Naive thymus-derived CD4-positive, alpha-beta T cell (primary cell): ENCODE measurements around the gene GLT6D1. TPM values are rescaled to one million over a fixed set of nuclear protein-coding genes. Genes with fewer than 3 reads are reported as not detected.

Experiments used
- ATAC-seq: fragments of 150-1000 bp; cut with Tn5 transposase; 2 replicates; pipeline ENCODE4 v1.10.0; 2021; ENCODE audit warnings: mild to moderate bottlenecking, moderate library complexity
- CTCF ChIA-PET: fragments of 350-600 bp; sonication (Branson Sonifier 250); formaldehyde crosslinking; loops from one replicate; lab custom pipeline; 2021; ENCODE audit warnings: antibody characterized with exemption; lab: Charles Lee
- POLR2A ChIA-PET: fragments of 350-600 bp; sonication (Branson Sonifier 250); formaldehyde crosslinking; loops from one replicate; lab custom pipeline; 2021; ENCODE audit warnings: antibody characterized with exemption, inconsistent platforms; lab: Charles Lee
- DNase-seq, 9 donors: peaks; one replicate each; pipeline versions ENCODE4 v3.0.0 to v3.0.0-alpha.2; 2020 to 2022; ENCODE audit warnings: mixed read lengths in 1 of 9
- H3K27ac ChIP-seq: one replicate; pipeline ENCODE4 v1.7.0; 2013; ENCODE audit warnings: mild to moderate bottlenecking, low read depth, low read length, moderate library complexity
- H3K27me3 ChIP-seq, 2 donors: one replicate each; pipeline ENCODE4 v1.7.0; 2013; ENCODE audit warnings: low read length in 2 of 2, mild to moderate bottlenecking in 2 of 2, moderate library complexity in 2 of 2; ENCODE audit not compliant: control insufficient read depth in 2 of 2, insufficient read depth in 2 of 2
- H3K36me3 ChIP-seq, 3 experiments: 1 replicate in 2 of 3; 2 replicates in 1 of 3; pipeline ENCODE4 v1.7.0; 2013; ENCODE audit warnings: low read length in 3 of 3, mild to moderate bottlenecking in 3 of 3, moderate library complexity in 1 of 3; ENCODE audit not compliant: insufficient read depth in 3 of 3, control insufficient read depth in 2 of 3
- H3K4me1 ChIP-seq, 2 donors: one replicate each; pipeline ENCODE4 v1.7.0; 2013; ENCODE audit warnings: low read length in 2 of 2, mild to moderate bottlenecking in 2 of 2, moderate library complexity in 1 of 2; ENCODE audit not compliant: control insufficient read depth in 2 of 2, insufficient read depth in 2 of 2
- H3K4me3 ChIP-seq: 2 replicates; pipeline ENCODE4 v1.7.0; 2013; ENCODE audit warnings: mild to moderate bottlenecking, low read length
- H3K9me3 ChIP-seq, 3 experiments: 1 replicate in 2 of 3; 2 replicates in 1 of 3; pipeline ENCODE4 v1.7.0; 2013; ENCODE audit warnings: low read length in 3 of 3; ENCODE audit not compliant: control insufficient read depth in 2 of 3
- H3K27ac Mint-ChIP-seq, 9 donors: one replicate each; pipeline ENCODE4 v1.8.0; 2020 to 2022; ENCODE audit warnings: mixed read lengths in 9 of 9, mild to moderate bottlenecking in 8 of 9, moderate library complexity in 5 of 9, inconsistent platforms in 2 of 9
- H3K27me3 Mint-ChIP-seq, 5 donors: one replicate each; pipeline ENCODE4 v1.8.0; 2021 to 2022; ENCODE audit warnings: mixed read lengths in 5 of 5, mild to moderate bottlenecking in 1 of 5
- H3K36me3 Mint-ChIP-seq, 5 donors: one replicate each; pipeline ENCODE4 v1.8.0; 2020 to 2022; ENCODE audit warnings: mixed read lengths in 5 of 5, mild to moderate bottlenecking in 3 of 5, inconsistent platforms in 1 of 5
- H3K4me1 Mint-ChIP-seq, 7 donors: one replicate each; pipeline ENCODE4 v1.8.0; 2020 to 2022; ENCODE audit warnings: mixed read lengths in 7 of 7, mild to moderate bottlenecking in 3 of 7, inconsistent platforms in 1 of 7
- H3K4me3 Mint-ChIP-seq, 10 donors: one replicate each; pipeline ENCODE4 v1.8.0; 2020 to 2022; ENCODE audit warnings: mild to moderate bottlenecking in 10 of 10, mixed read lengths in 10 of 10, moderate library complexity in 6 of 10, inconsistent platforms in 2 of 10
- H3K9me3 Mint-ChIP-seq, 11 donors: one replicate each; pipeline ENCODE4 v1.8.0; 2020 to 2022; ENCODE audit warnings: mixed read lengths in 11 of 11, mild to moderate bottlenecking in 4 of 11, inconsistent platforms in 1 of 11, moderate library complexity in 1 of 11
- intact Hi-C, 2 donors: fragments of 100-400 bp; cut with micrococcal nuclease; formaldehyde crosslinking; loops; one replicate each; pipeline ENCODE4 v1.15.1; 2023
- polyA plus RNA-seq, 2 donors: library from polyadenylated mRNA; unstranded; fragments of 300-500 nt; fragmentation: Illumina TruSeq; gene quantifications; one replicate each; pipeline ENCODE4 v1.2.3, GENCODE V29; 2021
- total RNA-seq, 6 experiments: library from RNA in 5 of 6; stranded (reverse) in 5 of 6; gene quantifications; 1 replicate in 5 of 6; 2 replicates in 1 of 6; pipeline ENCODE4 v1.2.3 and lab custom pipeline; 2021 to 2026

Gene GLT6D1
- total and polyA plus RNA-seq, 7 experiments from 2014 or later: not detected

DNA sequence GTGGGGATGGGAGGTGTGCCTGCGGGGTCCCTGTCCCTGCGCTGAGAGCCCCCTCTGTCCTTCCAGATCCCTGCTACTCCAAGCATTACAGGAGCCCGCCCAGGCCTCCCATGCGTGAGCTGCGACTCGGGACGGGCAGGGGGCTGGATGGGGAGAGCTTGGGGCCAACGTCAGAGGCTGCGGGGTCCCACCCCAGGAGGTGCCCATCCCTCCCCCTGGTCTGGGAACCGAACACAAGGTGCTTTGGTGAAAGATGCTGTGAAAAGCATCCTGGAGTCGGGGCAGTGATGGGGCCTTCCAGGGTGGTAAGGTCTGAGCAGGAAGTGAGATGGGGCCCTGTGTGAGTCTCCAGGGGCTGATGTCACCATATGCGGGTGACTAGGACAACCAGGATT lies 26.5 kb upstream of the GLT6D1 start:
- H3K9me3 Mint-ChIP-seq: peaks cover 0 to 5% (median 0%) of the 10 kb centered on the region in 11 donors
- no peaks in the 10 kb centered on the region for H3K4me1 ChIP-seq
- POLR2A ChIA-PET: no interaction called here
- CTCF ChIA-PET: no interaction called here
- ATAC-seq: no peak
- no peak overlapping the region for H3K27ac ChIP-seq
- no peak overlapping the region for H3K4me3 ChIP-seq
- H3K27ac Mint-ChIP-seq: no peak overlapping the region
- no peak for DNase-seq
- H3K36me3 Mint-ChIP-seq: no peaks in the 10 kb centered on the region
- H3K4me3 Mint-ChIP-seq: no peak overlapping the region
- H3K27me3 ChIP-seq: no peaks in the 10 kb centered on the region
- intact Hi-C loops: no loop called here
- H3K27me3 Mint-ChIP-seq: peaks cover 0 to 4% (median 0%) of the 10 kb centered on the region in 5 donors
- H3K36me3 ChIP-seq: no peaks in the 10 kb centered on the region
- H3K4me1 Mint-ChIP-seq: no peaks in the 10 kb centered on the region
- no peaks in the 10 kb centered on the region for H3K9me3 ChIP-seq

DNA sequence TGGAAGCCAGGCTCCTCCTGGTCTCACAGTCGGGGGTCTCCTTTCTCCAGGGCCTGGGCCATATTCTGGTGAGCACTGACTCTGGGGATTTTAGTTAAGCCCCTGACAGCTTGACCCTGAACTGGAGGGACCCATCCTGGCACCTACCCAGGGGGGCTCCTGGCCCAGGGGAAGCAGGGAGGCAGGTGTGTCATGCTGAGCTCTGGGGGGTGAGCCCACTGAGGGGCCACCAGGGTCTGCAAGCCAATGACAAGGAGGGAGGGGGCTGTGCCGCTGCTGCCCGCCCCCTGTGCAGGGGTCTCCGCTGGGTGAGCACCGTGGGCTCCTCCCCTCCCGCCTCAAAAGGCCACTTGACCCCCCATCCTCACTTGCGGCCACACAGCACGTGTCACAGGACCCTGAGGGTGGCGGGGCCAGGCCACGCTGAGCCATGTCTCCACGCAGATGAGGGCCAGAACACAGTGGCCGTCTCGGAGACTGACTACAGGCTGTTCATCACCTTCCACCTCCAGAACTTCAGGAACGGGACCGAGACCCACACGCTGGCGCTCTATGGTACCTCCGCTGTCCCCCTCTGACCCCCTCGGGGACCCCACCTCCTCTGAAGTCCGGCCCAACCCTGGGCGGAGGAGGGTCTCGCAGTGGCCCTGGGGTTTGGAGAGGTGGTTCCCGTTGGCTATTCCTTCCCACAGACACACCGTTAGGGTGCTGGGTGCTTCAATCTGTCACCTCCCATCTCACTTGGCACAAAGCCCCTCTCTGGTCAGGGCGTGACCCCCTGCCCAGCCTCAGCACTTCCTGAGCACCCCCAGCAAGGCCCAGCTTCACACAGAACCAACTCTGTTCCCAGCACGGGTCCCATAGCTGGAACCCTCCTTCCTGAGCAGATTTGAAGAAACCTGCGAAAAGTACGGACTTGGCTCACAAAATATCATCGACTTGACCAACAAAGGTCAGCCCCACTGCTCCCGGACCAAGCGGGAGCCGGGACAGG lies 25.8 kb upstream of the GLT6D1 start:
- Histone ChIP-seq H3K27ac (no peak overlapping the region), H3K9me3 (no peaks in the 10 kb centered on the region), H3K4me3 (no peak overlapping the region), H3K27me3 (no peaks in the 10 kb centered on the region), H3K36me3 (no peaks in the 10 kb centered on the region), H3K4me1 (no peaks in the 10 kb centered on the region)
- Mint-ChIP-seq H3K4me1 (no peaks in the 10 kb centered on the region), H3K36me3 (no peaks in the 10 kb centered on the region), H3K4me3 (no peak overlapping the region), H3K9me3 (peaks cover 0 to 5% (median 0%) of the 10 kb centered on the region in 11 donors), H3K27me3 (peaks cover 0 to 4% (median 0%) of the 10 kb centered on the region in 5 donors), H3K27ac (no peak overlapping the region)
- intact Hi-C loops: no loop called here
- DNase-seq (no peak), ATAC-seq (no peak)
- ChIA-PET CTCF (no interaction called here), POLR2A (no interaction called here)

DNA sequence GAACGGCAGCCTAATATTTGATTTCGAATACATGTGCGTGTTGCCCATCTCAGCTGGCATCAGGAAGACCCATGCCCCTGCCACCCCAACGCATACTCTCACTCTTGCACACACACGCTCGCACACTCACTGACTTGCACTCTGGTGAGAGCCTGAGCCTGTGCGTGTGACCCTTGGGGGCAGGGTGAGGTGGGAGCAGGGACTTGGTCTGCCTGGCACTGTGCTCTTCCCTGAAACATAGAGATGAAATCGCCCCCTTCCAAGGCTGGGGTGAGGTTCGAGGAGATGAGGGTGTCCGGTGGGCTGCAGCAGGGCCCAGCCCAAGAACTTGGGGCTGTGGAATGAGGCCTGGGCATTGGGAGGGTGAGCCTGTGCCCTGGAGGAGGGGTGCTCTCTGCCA lies 24.9 kb upstream of the GLT6D1 start:
- H3K9me3 Mint-ChIP-seq: peaks cover 0 to 5% (median 0%) of the 10 kb centered on the region in 11 donors
- H3K27me3 Mint-ChIP-seq: peaks cover 0 to 4% (median 0%) of the 10 kb centered on the region in 5 donors
- Histone ChIP-seq H3K27me3 (no peaks in the 10 kb centered on the region), H3K4me3 (no peak overlapping the region), H3K4me1 (no peaks in the 10 kb centered on the region), H3K36me3 (no peaks in the 10 kb centered on the region), H3K27ac (no peak overlapping the region), H3K9me3 (no peaks in the 10 kb centered on the region)
- POLR2A ChIA-PET: no interaction called here
- DNase-seq: no peak
- H3K4me3 Mint-ChIP-seq: no peak overlapping the region
- CTCF ChIA-PET: no interaction called here
- no peaks in the 10 kb centered on the region for H3K36me3 Mint-ChIP-seq
- H3K4me1 Mint-ChIP-seq: no peaks in the 10 kb centered on the region
- no peak overlapping the region for H3K27ac Mint-ChIP-seq
- no peak for ATAC-seq
- intact Hi-C loops: no loop called here

GRCh38 chr9:135663857-135664256 lies 24.5 kb upstream of the GLT6D1 start:
- CTCF ChIA-PET: no interaction called here
- Histone ChIP-seq H3K9me3 (no peaks in the 10 kb centered on the region), H3K27me3 (no peaks in the 10 kb centered on the region), H3K36me3 (no peaks in the 10 kb centered on the region), H3K4me1 (no peaks in the 10 kb centered on the region), H3K4me3 (no peak overlapping the region), H3K27ac (no peak overlapping the region)
- POLR2A ChIA-PET: no interaction called here
- H3K4me1 Mint-ChIP-seq: no peaks in the 10 kb centered on the region
- H3K27ac Mint-ChIP-seq: no peak overlapping the region
- no peak for ATAC-seq
- H3K4me3 Mint-ChIP-seq: no peak overlapping the region
- H3K36me3 Mint-ChIP-seq: no peaks in the 10 kb centered on the region
- no peaks in the 10 kb centered on the region for H3K27me3 Mint-ChIP-seq
- peaks cover 0 to 3% (median 0%) of the 10 kb centered on the region in 11 donors for H3K9me3 Mint-ChIP-seq
- intact Hi-C loops: no loop called here
- no peak for DNase-seq

GRCh38 chr9:135663451-135663770 lies 24.1 kb upstream of the GLT6D1 start:
- ATAC-seq (no peak), DNase-seq (no peak)
- Mint-ChIP-seq H3K36me3 (no peaks in the 10 kb centered on the region), H3K27ac (no peak overlapping the region), H3K4me3 (no peak overlapping the region), H3K9me3 (no peaks in the 10 kb centered on the region), H3K27me3 (no peaks in the 10 kb centered on the region), H3K4me1 (no peaks in the 10 kb centered on the region)
- Histone ChIP-seq H3K27ac (no peak overlapping the region), H3K36me3 (no peaks in the 10 kb centered on the region), H3K27me3 (no peaks in the 10 kb centered on the region), H3K9me3 (no peaks in the 10 kb centered on the region), H3K4me3 (no peak overlapping the region), H3K4me1 (no peaks in the 10 kb centered on the region)
- intact Hi-C loops: no loop called here
- ChIA-PET POLR2A (no interaction called here), CTCF (no interaction called here)

DNA sequence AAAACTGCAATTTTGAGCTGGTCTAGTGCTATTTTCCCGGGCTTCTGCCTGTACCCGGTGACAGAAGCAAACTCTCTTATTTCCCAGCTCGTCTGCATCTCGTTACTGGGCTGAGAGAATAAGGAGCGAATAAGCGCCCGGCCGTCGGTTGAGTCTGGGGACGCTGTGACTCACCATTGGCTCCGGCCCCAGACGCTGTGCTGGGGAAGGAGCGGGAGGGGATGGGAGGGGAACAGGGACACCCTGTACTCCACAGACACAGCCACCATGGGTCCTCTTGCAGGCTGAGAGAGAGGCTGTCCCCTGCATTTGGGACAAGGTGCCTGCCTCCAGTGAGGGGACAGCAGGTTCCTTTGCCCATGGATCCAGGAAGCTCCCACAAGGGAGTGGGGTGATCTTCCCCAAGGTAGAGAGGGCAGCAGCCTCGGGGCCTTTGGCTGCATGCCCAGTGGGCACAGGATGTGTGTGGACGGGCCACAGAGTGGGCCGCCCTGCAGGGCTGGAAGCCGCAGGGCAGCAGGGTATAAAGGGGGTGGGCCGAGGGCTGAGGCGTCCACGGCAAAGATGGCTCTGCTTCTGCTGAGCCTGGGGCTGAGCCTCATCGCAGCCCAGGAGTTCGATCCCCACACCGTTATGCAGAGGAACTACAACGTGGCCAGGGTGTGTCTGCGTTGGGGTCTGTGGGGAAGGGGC lies 23.6 kb upstream of the GLT6D1 start, which contains the start of gene LCN9:
Gene LCN9 (plus strand): TSS at position 552 of the 693 bp plus-strand sequence. CDS start 13 bp downstream, at position 565.
- POLR2A ChIA-PET: no interaction called here
- H3K4me3 ChIP-seq: no peak within 1 kb of the TSS
- no peak within 1 kb of the TSS for H3K27ac Mint-ChIP-seq
- H3K4me1 Mint-ChIP-seq: no peaks in the 10 kb centered on the region
- no peaks in the 10 kb centered on the region for H3K27me3 ChIP-seq
- CTCF ChIA-PET: no interaction called here
- no peaks in the 10 kb centered on the region for H3K4me1 ChIP-seq
- H3K9me3 Mint-ChIP-seq: no peaks in the 10 kb centered on the region
- H3K27me3 Mint-ChIP-seq: peaks cover 0 to 3% (median 0%) of the 10 kb centered on the region in 5 donors
- H3K36me3 ChIP-seq: no peaks in the 10 kb centered on the region
- no peak within 1 kb of the TSS for H3K27ac ChIP-seq
- H3K9me3 ChIP-seq: no peaks in the 10 kb centered on the region
- DNase-seq (no peak), ATAC-seq (no peak)
- intact Hi-C loops: no loop called here
- no peaks in the 10 kb centered on the region for H3K36me3 Mint-ChIP-seq
- no peak within 1 kb of the TSS for H3K4me3 Mint-ChIP-seq
